ENCODE results near the gene SHROOM3. TPM values are rescaled to one million over a fixed set of nuclear protein-coding genes. Genes with fewer than 3 reads are reported as not detected.
A peak's percentile ranks its signal among the peaks of the same experiment; 100 is the strongest.
"Not testable (repeated sequence)": the region's sequence is repeated elsewhere in the genome, so short reads cannot be mapped to it uniquely, and the experiment has no call there.

Gene SHROOM3
- total and polyA plus RNA-seq, 12 donors: 1.1 to 16.2 (median 8.8) TPM

DNA sequence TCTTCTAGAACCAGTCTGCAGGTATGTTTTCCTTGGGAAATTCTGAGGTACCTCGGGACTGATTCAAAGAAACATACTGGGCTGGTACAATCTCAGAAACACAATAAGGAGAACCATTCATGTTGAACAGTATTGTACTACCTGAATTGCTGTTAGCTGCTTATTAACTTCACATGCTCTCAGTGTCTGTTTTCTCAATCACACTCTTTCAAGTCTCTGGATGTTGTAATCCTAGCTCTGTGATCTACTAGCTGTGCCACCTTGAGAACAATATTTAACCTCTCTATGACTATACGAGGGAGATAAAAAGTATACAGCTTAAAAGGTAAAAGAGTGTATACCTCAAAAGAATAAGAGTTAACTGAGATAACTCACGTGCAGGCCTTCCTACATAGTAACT lies 24.4 kb upstream of the SHROOM3 start:
- Histone ChIP-seq H3K36me3 (replicated peaks in 1 of 2) (no peaks in the 10 kb centered on the region), H3K4me1 (replicated peaks in 1 of 2) (no peaks in the 10 kb centered on the region), H3K27me3 (no peaks in the 10 kb centered on the region), H3K27ac (no peak overlapping the region), H3K4me3 (no peak overlapping the region), H3K9me3 (replicated peaks in 1 of 3) (no peaks in the 10 kb centered on the region)
- TF ChIP-seq POLR2A (IDR thresholded peaks at IDR 0.05): no peak
- TF ChIP-seq CTCF (IDR thresholded peaks at IDR 0.05): no peak
- 84 to 93% (median 91%) methylated on average over 3 of the region's 3 CpGs for WGBS, 4 donors
- intact Hi-C loops (cut with DNase I): no loop called here
- DNase-seq: no peak

GRCh38 chr4:76420188-76420761 lies 14.8 kb upstream of the SHROOM3 start:
- WGBS, 4 donors: 55 to 60% (median 57%) methylated on average over 15 to 18 of the region's 18 CpGs
- no peak for TF ChIP-seq CTCF (IDR thresholded peaks at IDR 0.05)
- no peak for TF ChIP-seq POLR2A (IDR thresholded peaks at IDR 0.05)
- intact Hi-C loops (cut with DNase I): no loop called here

DNA sequence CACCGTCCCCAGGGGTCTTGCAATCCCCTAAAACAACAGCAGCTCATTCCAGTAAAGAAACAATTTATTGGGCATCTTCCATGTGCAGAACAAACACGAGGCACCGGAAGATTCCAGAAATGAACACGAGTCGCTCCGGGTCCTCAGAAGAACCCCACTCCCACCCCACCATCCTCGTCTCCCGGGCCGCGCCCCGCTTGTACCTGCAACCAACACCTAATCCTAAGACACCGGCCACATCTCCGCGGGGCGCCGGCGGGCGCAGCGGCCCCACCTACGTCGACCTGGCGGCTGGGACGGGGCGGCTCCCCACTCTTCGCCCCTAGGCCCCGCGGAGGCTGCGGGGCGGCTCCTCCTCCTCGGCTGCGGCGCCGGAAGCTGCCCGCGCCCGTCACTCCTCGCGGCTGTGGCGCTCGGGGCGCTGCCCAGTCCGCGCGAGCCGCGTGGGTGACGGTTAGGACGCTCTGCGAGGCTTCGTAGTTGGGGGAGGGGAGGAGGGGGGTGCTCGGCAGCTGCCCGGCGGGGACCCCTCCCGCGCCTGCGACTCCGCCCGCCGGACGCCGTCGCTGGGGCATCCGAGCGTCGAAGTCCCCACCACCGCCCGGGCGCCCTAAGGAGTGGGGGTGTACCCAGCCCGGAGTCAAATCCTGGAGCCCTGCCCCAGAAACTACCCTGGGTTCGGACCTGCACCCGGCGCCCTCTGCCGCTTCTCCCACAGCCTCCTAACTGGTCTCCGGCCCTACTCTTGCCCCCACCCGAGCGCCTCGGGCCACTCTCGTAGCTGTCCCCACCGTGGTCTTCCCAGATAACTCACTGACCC lies 14.1 kb upstream of the SHROOM3 start, which contains the start of gene CCDC158:
CCDC158 (minus strand) TSS at position 380 of the 820 bp plus-strand sequence. CDS start 17,934 bp downstream, outside the sequence.
- 5 to 19% (median 11%) methylated on average over 16 to 79 of the region's 79 CpGs for WGBS, 4 donors
- Histone ChIP-seq H3K36me3 (replicated peaks in 1 of 2) (no peaks in the 10 kb centered on the region), H3K27ac (no peak within 1 kb of the TSS), H3K9me3 (replicated peaks in 1 of 3) (no peaks in the 10 kb centered on the region), H3K4me1 (replicated peaks in 1 of 2) (no peaks in the 10 kb centered on the region), H3K4me3 (peak within 1 kb of the TSS in 2 of 4 donors; percentile 23 to 64), H3K27me3 (peaks cover 4% of the 10 kb centered on the region)
- TF ChIP-seq POLR2A (IDR thresholded peaks at IDR 0.05): no peak
- no peak for TF ChIP-seq CTCF (IDR thresholded peaks at IDR 0.05)
- DNase-seq: peak in 2 of 7 donors; percentile 4 to 18
- intact Hi-C loops (cut with DNase I): no loop called here

More at GRCh38 chr4:76420188-76420761, 14.8 kb upstream of the SHROOM3 start:
- Histone ChIP-seq H3K9me3 (replicated peaks in 1 of 3) (no peaks in the 10 kb centered on the region), H3K27ac (no peak overlapping the region), H3K27me3 (peaks cover 4% of the 10 kb centered on the region), H3K36me3 (replicated peaks in 1 of 2) (no peaks in the 10 kb centered on the region), H3K4me3 (peak overlapping the region in 1 of 4 donors; percentile 64), H3K4me1 (replicated peaks in 1 of 2) (no peaks in the 10 kb centered on the region)
- DNase-seq: peak in 1 of 7 donors; percentile 55

DNA sequence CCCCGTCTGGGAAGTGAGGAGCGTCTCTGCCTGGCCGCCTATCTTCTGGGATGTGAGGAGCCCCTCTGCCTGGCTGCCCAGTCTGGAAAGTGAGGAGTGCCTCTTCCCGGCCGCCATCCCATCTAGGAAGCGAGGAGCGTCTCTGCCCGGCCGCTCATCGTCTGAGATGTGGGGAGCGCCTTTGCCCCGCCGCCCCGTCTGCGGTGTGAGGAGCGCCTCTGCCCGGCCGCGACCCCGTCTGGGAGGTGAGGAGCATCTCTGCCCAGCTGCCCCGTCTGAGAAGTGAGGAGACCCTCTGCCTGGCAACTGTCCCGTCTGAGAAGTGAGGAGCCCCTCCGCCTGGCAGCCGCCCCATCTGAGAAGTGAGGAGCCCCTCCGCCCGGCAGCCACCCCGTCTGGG lies 11.9 kb upstream of the SHROOM3 start:
- H3K36me3 ChIP-seq (replicated peaks in 1 of 2); H3K4me1 ChIP-seq (replicated peaks in 1 of 2); H3K27me3 ChIP-seq; H3K9me3 ChIP-seq (replicated peaks in 1 of 3); H3K27ac ChIP-seq; intact Hi-C loops (cut with DNase I); H3K4me3 ChIP-seq; DNase-seq: not testable (repeated sequence)
- 97 to 98% methylated on average over 22 to 26 of the region's 27 CpGs; no CpG with 5 or more reads in 2 of the 4 donors for WGBS, 4 donors

Measured in adrenal gland (tissue), 12 donors.